Endodermal cell (in vitro differentiated cells): ENCODE data around the gene TMEM258. TPM values are rescaled to one million over a fixed set of nuclear protein-coding genes. Genes with fewer than 3 reads are reported as not detected.

Experiments
- DNase-seq: peaks from one replicate; pipeline ENCODE4 v3.0.0-alpha.2; 2017
- H3K27ac ChIP-seq: 2 replicates; pipeline ENCODE4 v1.5.1; 2013; ENCODE audit warnings: mild to moderate bottlenecking, low read depth, low read length, moderate library complexity
- H3K27me3 ChIP-seq: 2 replicates; pipeline ENCODE4 v1.6.1; 2013; ENCODE audit warnings: mild to moderate bottlenecking, low read length, moderate library complexity; ENCODE audit not compliant: insufficient read depth, control insufficient read depth, poor library complexity, severe bottlenecking
- H3K36me3 ChIP-seq: 2 replicates; pipeline ENCODE4 v1.7.0; 2013; ENCODE audit warnings: mild to moderate bottlenecking, low read length, moderate library complexity; ENCODE audit not compliant: control insufficient read depth, insufficient read depth
- H3K4me1 ChIP-seq: one replicate; pipeline ENCODE4 v1.7.0; 2013; ENCODE audit warnings: low read length; ENCODE audit not compliant: control insufficient read depth, insufficient read depth
- H3K4me3 ChIP-seq: 2 replicates; pipeline ENCODE4 v1.5.1; 2013; ENCODE audit warnings: mild to moderate bottlenecking, low read length, moderate library complexity
- H3K9ac ChIP-seq: 2 replicates; pipeline ENCODE4 v1.6.1; 2013; ENCODE audit warnings: mild to moderate bottlenecking, low read length, moderate library complexity; ENCODE audit not compliant: poor library complexity, severe bottlenecking; ENCODE audit errors: extremely low read depth
- H3K9me3 ChIP-seq: 2 replicates; pipeline ENCODE4 v1.6.1; 2013; ENCODE audit warnings: mild to moderate bottlenecking, low read length, moderate library complexity; ENCODE audit not compliant: control insufficient read depth
- H3K27ac Mint-ChIP-seq: 2 replicates; pipeline ENCODE4 v1.8.0; 2020; ENCODE audit warnings: mixed read lengths
- H3K27me3 Mint-ChIP-seq: 2 replicates; pipeline ENCODE4 v1.8.0; 2021; ENCODE audit warnings: mild to moderate bottlenecking, mixed read lengths; ENCODE audit not compliant: insufficient read depth
- H3K36me3 Mint-ChIP-seq: 2 replicates; pipeline ENCODE4 v1.8.0; 2020; ENCODE audit warnings: low read depth, mixed read lengths
- H3K4me1 Mint-ChIP-seq: 2 replicates; pipeline ENCODE4 v1.8.0; 2020; ENCODE audit warnings: mixed read lengths
- H3K4me3 Mint-ChIP-seq: 2 replicates; pipeline ENCODE4 v1.8.0; 2020; ENCODE audit warnings: mild to moderate bottlenecking, moderate library complexity, mixed read lengths
- H3K9me3 Mint-ChIP-seq: 2 replicates; pipeline ENCODE4 v1.8.0; 2020; ENCODE audit warnings: mild to moderate bottlenecking, mixed read lengths
- CTCF ChIP-seq: fragments of 200-600 bp; sonication (generic); conservative IDR thresholded peaks from 2 replicates; pipeline ENCODE4 v1.5.0; 2021; ENCODE audit warnings: antibody characterized with exemption, mild to moderate bottlenecking
- WGBS, 2 experiments: methylation state at CpG; one replicate each; pipeline versions ENCODE4 v1.1.5 to v1.1.7; 2013; ENCODE audit warnings: missing lambda C conversion rate in 2 of 2, mixed read lengths in 1 of 2; ENCODE audit not compliant: insufficient coverage in 1 of 2, insufficient read length in 1 of 2; 5-methylcytosine and 5-hydroxymethylcytosine counted together
- total RNA-seq, 2 donors: library from RNA; stranded (reverse); fragmentation: NEBNext Ultra II Directional in 1 of 2; extraction: Animal tissue kit (Norgen Biotek cat#: 25700) in 1 of 2; gene quantifications; 2 replicates in 1 of 2; 3 replicates in 1 of 2; pipeline ENCODE4 v1.2.1, GENCODE V29; 2021

The TMEM258 gene
- total RNA-seq, 2 donors from 2014 or later: 174 to 180 TPM

- no peak for TF ChIP-seq CTCF
- Histone ChIP-seq H3K4me3 (no peak overlapping the region), H3K27ac (no peak overlapping the region), H3K36me3 (peaks cover 76% of the 10 kb centered on the region), H3K9me3 (no peaks in the 10 kb centered on the region), H3K27me3 (no peaks in the 10 kb centered on the region), H3K9ac (no peak overlapping the region), H3K4me1 (no peaks in the 10 kb centered on the region)
- Mint-ChIP-seq H3K27me3 (no peaks in the 10 kb centered on the region), H3K4me3 (no peak overlapping the region), H3K9me3 (no peaks in the 10 kb centered on the region), H3K36me3 (peaks cover 78% of the 10 kb centered on the region), H3K4me1 (peaks cover 5% of the 10 kb centered on the region), H3K27ac (no peak overlapping the region)
- no peak for DNase-seq
- WGBS, 2 experiments: 100% methylated on average over 1 of the region's 1 CpG
These were observed 12.7 kb upstream of the TMEM258 start for GRCh38 chr11:61805146-61805545.

GRCh38 chr11:61803889-61804647 is 11.7 kb upstream of the TMEM258 start:
- no peaks in the 10 kb centered on the region for H3K27me3 Mint-ChIP-seq
- WGBS, 2 experiments: 95 to 100% methylated on average over 1 to 3 of the region's 3 CpGs
- no peak for TF ChIP-seq CTCF
- no peak overlapping the region for H3K27ac Mint-ChIP-seq
- H3K36me3 Mint-ChIP-seq: peaks cover 74% of the 10 kb centered on the region
- Histone ChIP-seq H3K4me1 (peaks cover 2% of the 10 kb centered on the region), H3K36me3 (peaks cover 76% of the 10 kb centered on the region), H3K27me3 (no peaks in the 10 kb centered on the region), H3K27ac (no peak overlapping the region), H3K9ac (no peak overlapping the region), H3K4me3 (no peak overlapping the region), H3K9me3 (no peaks in the 10 kb centered on the region)
- H3K9me3 Mint-ChIP-seq: no peaks in the 10 kb centered on the region
- no peak for DNase-seq
- peaks cover 5% of the 10 kb centered on the region for H3K4me1 Mint-ChIP-seq
- H3K4me3 Mint-ChIP-seq: no peak overlapping the region

GRCh38 chr11:61802605-61803004 is 10.2 kb upstream of the TMEM258 start:
- TF ChIP-seq CTCF: no peak
- Histone ChIP-seq H3K9ac (no peak overlapping the region), H3K9me3 (no peaks in the 10 kb centered on the region), H3K4me3 (no peak overlapping the region), H3K36me3 (peaks cover 71% of the 10 kb centered on the region), H3K27ac (no peak overlapping the region), H3K27me3 (no peaks in the 10 kb centered on the region), H3K4me1 (peaks cover 2% of the 10 kb centered on the region)
- Mint-ChIP-seq H3K36me3 (peaks cover 67% of the 10 kb centered on the region), H3K4me3 (no peak overlapping the region), H3K9me3 (no peaks in the 10 kb centered on the region), H3K4me1 (peaks cover 7% of the 10 kb centered on the region), H3K27me3 (no peaks in the 10 kb centered on the region), H3K27ac (no peak overlapping the region)
- 89 to 98% methylated on average over 4 to 6 of the region's 6 CpGs for WGBS, 2 experiments
- DNase-seq: no peak
